GM12872 (cell line): ENCODE measurements around the gene CCM2.

ENCODE experiments used
- TF ChIP-seq, protein P1 (sequence below): IDR thresholded peaks from 3 replicates; pipeline ENCODE4 v1.5.1; 2011; ENCODE audit warnings: low read depth, mild to moderate bottlenecking, low read length, moderate library complexity; ENCODE audit not compliant: insufficient read depth

Gene CCM2

DNA sequence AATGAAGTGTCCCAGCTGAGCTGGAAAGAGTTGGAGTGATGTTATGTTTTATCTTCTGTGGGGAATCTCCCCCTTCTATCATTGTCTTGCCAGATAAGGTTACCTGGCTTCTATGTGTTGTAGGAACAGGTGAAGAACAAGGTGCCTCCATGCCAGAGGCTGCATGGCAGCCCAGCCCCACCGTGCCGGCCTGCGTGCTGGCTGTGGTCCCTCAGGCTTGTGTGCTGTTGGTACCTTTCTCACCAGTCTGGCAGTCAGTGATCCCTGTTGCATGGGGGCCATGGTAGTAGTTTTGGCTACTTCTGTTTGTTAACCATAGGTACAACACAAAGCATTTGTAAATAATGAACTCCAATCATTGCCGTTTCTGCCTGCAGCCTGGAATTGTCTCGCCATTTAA lies 37.9 kb downstream of the CCM2 start:
- TF ChIP-seq, protein P1, sequence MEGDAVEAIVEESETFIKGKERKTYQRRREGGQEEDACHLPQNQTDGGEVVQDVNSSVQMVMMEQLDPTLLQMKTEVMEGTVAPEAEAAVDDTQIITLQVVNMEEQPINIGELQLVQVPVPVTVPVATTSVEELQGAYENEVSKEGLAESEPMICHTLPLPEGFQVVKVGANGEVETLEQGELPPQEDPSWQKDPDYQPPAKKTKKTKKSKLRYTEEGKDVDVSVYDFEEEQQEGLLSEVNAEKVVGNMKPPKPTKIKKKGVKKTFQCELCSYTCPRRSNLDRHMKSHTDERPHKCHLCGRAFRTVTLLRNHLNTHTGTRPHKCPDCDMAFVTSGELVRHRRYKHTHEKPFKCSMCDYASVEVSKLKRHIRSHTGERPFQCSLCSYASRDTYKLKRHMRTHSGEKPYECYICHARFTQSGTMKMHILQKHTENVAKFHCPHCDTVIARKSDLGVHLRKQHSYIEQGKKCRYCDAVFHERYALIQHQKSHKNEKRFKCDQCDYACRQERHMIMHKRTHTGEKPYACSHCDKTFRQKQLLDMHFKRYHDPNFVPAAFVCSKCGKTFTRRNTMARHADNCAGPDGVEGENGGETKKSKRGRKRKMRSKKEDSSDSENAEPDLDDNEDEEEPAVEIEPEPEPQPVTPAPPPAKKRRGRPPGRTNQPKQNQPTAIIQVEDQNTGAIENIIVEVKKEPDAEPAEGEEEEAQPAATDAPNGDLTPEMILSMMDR = no peak

- TF ChIP-seq, protein P1 = no peak
Observed at GRCh38 chr7:45039106-45039505, 39.1 kb downstream of the CCM2 start.

DNA sequence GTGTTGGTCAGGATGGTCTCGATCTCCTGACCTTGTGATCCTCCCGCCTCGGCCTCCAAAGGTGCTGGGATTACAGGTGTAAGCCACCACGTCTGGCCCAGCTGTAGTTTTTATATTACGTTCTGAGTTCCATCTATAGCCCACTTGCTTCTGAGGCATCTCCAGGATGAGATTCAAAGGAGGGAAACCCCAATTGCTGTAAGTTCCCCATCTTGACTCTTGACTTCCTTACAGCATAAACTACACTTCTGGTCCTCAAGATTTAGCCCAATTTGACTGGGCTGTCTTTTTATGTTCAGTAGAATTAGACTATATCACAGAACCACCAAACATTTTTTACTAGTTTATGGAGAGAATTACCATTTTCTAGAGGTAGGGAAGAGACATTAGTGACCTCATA lies 44.3 kb downstream of the CCM2 start:
- TF ChIP-seq, protein P1 = no peak

DNA sequence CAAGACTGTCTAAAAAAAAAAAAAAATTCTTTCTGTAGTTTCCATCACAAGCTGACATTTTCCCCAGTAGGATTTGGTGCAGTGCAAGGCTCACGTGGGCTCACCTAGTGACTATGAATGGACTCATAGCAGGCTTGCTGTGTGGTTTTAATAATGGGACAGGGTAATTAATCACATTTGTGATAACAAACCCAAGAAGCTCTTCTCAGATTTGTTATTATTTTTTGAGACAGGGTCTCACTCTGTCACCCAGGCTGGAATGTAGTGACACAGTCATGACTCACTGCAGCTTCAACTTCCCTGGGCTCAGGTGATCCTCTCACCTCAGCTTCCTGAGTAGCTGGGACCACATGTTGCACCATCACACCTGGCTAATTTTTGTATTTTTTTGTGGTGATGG lies 48.7 kb downstream of the CCM2 start:
- TF ChIP-seq, protein P1 = no peak

DNA sequence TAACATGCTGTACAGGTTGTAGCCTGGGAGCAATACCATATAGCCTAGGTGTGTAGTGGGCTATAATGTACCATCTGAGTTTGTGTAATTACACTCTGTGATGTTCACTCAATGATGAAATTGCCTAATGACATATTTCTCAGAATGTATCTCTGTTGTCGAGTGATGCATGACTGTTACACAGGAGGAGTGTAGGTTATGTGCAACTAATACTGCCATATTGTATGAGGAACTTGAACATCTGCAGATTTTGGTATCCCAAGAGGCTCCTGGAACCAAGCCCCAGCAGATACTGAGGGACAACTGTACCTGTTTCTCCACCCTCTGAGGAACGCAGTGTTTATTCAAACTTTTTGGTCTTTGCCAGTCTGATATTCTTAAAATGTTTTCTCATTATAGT lies 50.2 kb downstream of the CCM2 start:
- TF ChIP-seq, protein P1 = no peak

DNA sequence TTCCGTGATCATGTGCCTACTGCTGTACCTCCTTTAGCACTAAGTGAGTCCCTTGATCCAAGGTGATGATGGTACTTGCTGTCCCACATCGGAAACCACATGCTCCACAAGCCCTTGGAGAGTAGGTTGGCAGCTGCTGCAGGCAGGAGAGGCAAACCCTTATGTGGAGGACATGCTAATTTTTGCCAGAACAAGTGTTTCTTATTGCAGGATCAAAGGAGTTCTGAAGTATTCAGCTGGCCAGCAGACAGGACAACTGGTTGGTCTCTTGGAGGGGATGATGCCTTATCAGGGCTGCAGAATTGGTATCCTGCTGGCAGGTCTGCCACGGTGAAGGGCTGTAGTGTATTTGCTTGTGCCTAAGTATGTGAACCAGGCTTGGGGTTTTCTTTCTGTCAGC lies 52.0 kb downstream of the CCM2 start:
- TF ChIP-seq, protein P1 = no peak

DNA sequence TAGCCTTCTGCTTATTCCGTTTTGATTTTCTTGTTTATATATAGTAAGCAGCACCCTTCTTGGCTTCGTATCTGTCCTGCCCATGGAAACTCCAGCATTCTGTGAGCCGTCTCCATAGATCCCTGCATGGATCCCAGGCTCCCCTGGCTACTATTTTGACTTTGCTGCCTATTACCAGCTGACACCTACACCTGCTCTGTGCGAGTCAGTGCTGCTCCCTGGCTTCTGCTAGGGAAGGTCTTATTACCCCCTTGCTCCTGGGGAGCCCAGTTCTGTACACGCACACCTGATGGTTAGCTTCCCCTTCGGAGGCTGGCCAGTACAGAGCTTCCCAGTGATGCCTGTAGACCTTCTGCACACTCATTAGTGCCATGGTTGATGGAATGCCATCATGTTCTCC lies 53.4 kb downstream of the CCM2 start:
- TF ChIP-seq, protein P1 = no peak

DNA sequence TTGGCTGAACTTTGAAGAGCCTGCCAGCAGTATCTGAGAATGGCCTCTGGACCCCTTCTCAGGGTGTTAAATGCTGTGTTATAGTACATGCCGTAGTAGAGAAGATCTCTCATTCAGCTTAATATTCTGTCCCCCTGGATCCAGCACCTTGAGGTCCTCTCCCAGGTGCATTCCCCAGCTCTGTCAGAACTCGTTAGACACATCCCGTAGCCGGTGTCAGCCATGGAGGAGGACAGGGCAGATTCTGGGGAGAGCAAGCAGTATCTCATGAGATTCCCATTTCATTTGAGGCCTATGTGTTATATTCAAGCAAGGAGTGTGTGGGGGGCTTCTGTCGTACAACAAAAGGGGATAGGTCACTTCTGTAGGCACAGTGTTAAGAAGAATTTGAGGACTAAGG lies 53.9 kb downstream of the CCM2 start:
- TF ChIP-seq, protein P1 = no peak
